K562 (cell line): ENCODE measurements around the gene SOBP. TPM values are rescaled to one million over a fixed set of nuclear protein-coding genes. Genes with fewer than 3 reads are reported as not detected.

ENCODE experiments used
- ATAC-seq: fragments of 200-7000 bp; cut with Tn5 transposase; 3 replicates; pipeline ENCODE4 v1.9.1; 2020; ENCODE audit warnings: moderate library complexity
- BruUV-seq: library from RNA; stranded (reverse); fragments of 400-500 nt; replicated peaks from 2 replicates; lab custom pipeline; 2021; lab: Mats Ljungman, UMichigan
- CTCF ChIA-PET: fragments of 300-600 bp; formaldehyde crosslinking; extraction: SDS; loops from one replicate; lab custom pipeline; 2021; ENCODE audit warnings: low intra/inter-chr PET ratio; lab: Yijun Ruan, JAX
- POLR2A ChIA-PET: fragments of 300-600, 350-650 bp; sonication (Branson Sonifier 250); formaldehyde crosslinking; extraction: SDS; loops from one replicate; lab custom pipeline; 2021; ENCODE audit warnings: antibody characterized with exemption, inconsistent platforms; lab: Yijun Ruan, JAX
- DNase-seq, 4 experiments: peaks; one replicate each; pipeline versions ENCODE4 v3.0.0 to v3.0.0-alpha.2; 2011 to 2018; ENCODE audit warnings: low spot score in 3 of 4, mixed read lengths in 3 of 4; ENCODE audit errors: extremely low read depth in 1 of 4
- FAIRE-seq: peaks from 2 replicates; lab custom pipeline; 2011; peaks lifted over from hg19 to GRCh38; lab: Jason Lieb, UNC
- H2AFZ ChIP-seq: 2 replicates; pipeline ENCODE4 v1.6.0; 2011; ENCODE audit warnings: low read depth, low read length, control low read depth, inconsistent platforms
- H3K27ac ChIP-seq: fragments of 200-600 bp; 3 replicates; pipeline ENCODE4 v1.8.0; 2011; ENCODE audit warnings: low read depth, mild to moderate bottlenecking, control low read depth, inconsistent platforms, low read length, moderate library complexity, mixed read lengths; ENCODE audit errors: extremely low read depth
- H3K27me3 ChIP-seq, 2 experiments: fragments of 300-600 bp in 1 of 2; 2 replicates in 1 of 2; 3 replicates in 1 of 2; pipeline versions ENCODE4 v1.6.0 to v1.8.0; 2011; ENCODE audit warnings: inconsistent platforms in 2 of 2, low read length in 2 of 2, mild to moderate bottlenecking in 1 of 2, mixed read lengths in 1 of 2, moderate library complexity in 1 of 2; ENCODE audit not compliant: control insufficient read depth in 2 of 2, insufficient read depth in 2 of 2
- H3K36me3 ChIP-seq: fragments of 300-600 bp; 3 replicates; pipeline ENCODE4 v1.8.0; 2011; ENCODE audit warnings: mild to moderate bottlenecking, low read length, inconsistent platforms; ENCODE audit not compliant: control insufficient read depth, insufficient read depth
- H3K4me1 ChIP-seq, 2 experiments: fragments of 200-600 bp in 1 of 2; replicated peaks in 1 of 2; 2 replicates in 1 of 2; 3 replicates in 1 of 2; pipeline versions ENCODE4 v1.5.1 to v1.8.0; 2011; ENCODE audit warnings: inconsistent platforms in 2 of 2, low read length in 2 of 2, mild to moderate bottlenecking in 1 of 2, mixed read lengths in 1 of 2, moderate library complexity in 1 of 2; ENCODE audit not compliant: control insufficient read depth in 2 of 2, insufficient read depth in 2 of 2
- H3K4me2 ChIP-seq: 2 replicates; pipeline ENCODE4 v1.6.1; 2011; ENCODE audit warnings: low read length, control low read depth, inconsistent platforms, mixed read lengths; ENCODE audit not compliant: insufficient read depth
- H3K4me3 ChIP-seq: fragments of 200-600 bp; sonication (generic), shearing (Covaris generic); 2 replicates; pipeline ENCODE4 v1.5.1; 2016; ENCODE audit warnings: control low read depth, inconsistent platforms
- H3K79me2 ChIP-seq: fragments of 200-600 bp; 3 replicates; pipeline ENCODE4 v1.8.0; 2011; ENCODE audit warnings: low read length, inconsistent platforms; ENCODE audit not compliant: control insufficient read depth, insufficient read depth
- H3K9ac ChIP-seq, 2 experiments: 2 replicates each; pipeline versions ENCODE4 v1.6.0 to v1.6.1; 2011; ENCODE audit warnings: low read depth in 2 of 2, low read length in 2 of 2, control low read depth in 1 of 2, inconsistent platforms in 1 of 2, mild to moderate bottlenecking in 1 of 2, mixed read lengths in 1 of 2; ENCODE audit not compliant: insufficient read depth in 1 of 2
- H3K9me1 ChIP-seq: one replicate; pipeline ENCODE4 v1.6.0; 2011; ENCODE audit warnings: inconsistent platforms, mild to moderate bottlenecking, low read length, moderate library complexity; ENCODE audit not compliant: control insufficient read depth, insufficient read depth
- H3K9me3 ChIP-seq: replicated peaks from 2 replicates; pipeline ENCODE4 v1.5.1; 2011; ENCODE audit warnings: low read depth, low read length, inconsistent platforms; ENCODE audit not compliant: control insufficient read depth, insufficient read depth
- H4K20me1 ChIP-seq: replicated peaks from 2 replicates; pipeline ENCODE4 v1.6.1; 2011; ENCODE audit warnings: low read length, inconsistent platforms, mixed read lengths; ENCODE audit not compliant: control insufficient read depth, insufficient read depth
- ARID4B ChIP-seq: sonication (generic); formaldehyde crosslinking; IDR thresholded peaks from 2 replicates; pipeline ENCODE4 v1.8.0; 2022; ENCODE audit warnings: mild to moderate bottlenecking, missing genetic modification reagents
- GATAD2B ChIP-seq: fragments of 450-650 bp; IDR thresholded peaks from 2 replicates; pipeline ENCODE4 v1.6.1; 2017; ENCODE audit warnings: mild to moderate bottlenecking, borderline replicate concordance
- HDAC1 ChIP-seq, 2 experiments: fragments of 450-650 bp; IDR thresholded peaks; 2 replicates each; pipeline ENCODE4 v1.6.1; 2016 to 2017; ENCODE audit warnings: inconsistent platforms in 1 of 2, mild to moderate bottlenecking in 1 of 2, moderate library complexity in 1 of 2
- HNRNPH1 ChIP-seq: fragments of 200-400 bp; formaldehyde crosslinking; optimal IDR thresholded peaks from 2 replicates; pipeline ENCODE3; 2017; ENCODE audit warnings: low read depth, mild to moderate bottlenecking, low read length, moderate library complexity
- MCM2 ChIP-seq: fragments of 450-650 bp; IDR thresholded peaks from 2 replicates; pipeline ENCODE4 v1.6.1; 2017; ENCODE audit warnings: low read depth, mild to moderate bottlenecking
- PHF21A ChIP-seq: fragments of 450-650 bp; IDR thresholded peaks from 2 replicates; pipeline ENCODE4 v1.6.1; 2017; ENCODE audit warnings: low read depth, borderline replicate concordance
- SUPT5H ChIP-seq: fragments of 450-650 bp; IDR thresholded peaks from 2 replicates; pipeline ENCODE4 v1.6.1; 2016
- ZNF224 ChIP-seq: sonication (generic); formaldehyde crosslinking; IDR thresholded peaks from 2 replicates; pipeline ENCODE4 v1.8.0; 2022; ENCODE audit warnings: mild to moderate bottlenecking, missing genetic modification reagents
- ZNF444 ChIP-seq: fragments of 250-450 bp; sonication (Bioruptor Pico); IDR thresholded peaks from 2 replicates; pipeline ENCODE4 v1.4.0; 2020; ENCODE audit warnings: mild to moderate bottlenecking, moderate library complexity
- ZNF57 ChIP-seq: fragments of 450-650 bp; formaldehyde crosslinking; IDR thresholded peaks from 2 replicates; pipeline ENCODE4 v1.4.0; 2020; ENCODE audit warnings: mild to moderate bottlenecking, moderate library complexity
- ZNF592 ChIP-seq: fragments of 450-650 bp; IDR thresholded peaks from 2 replicates; pipeline ENCODE4 v1.6.1; 2017; ENCODE audit warnings: antibody characterized with exemption, mild to moderate bottlenecking
- WGBS: fragments of 100-300 bp; shearing (Covaris generic); methylation state at CpG from one replicate; pipeline ENCODE4 v1.1.6; 2016; ENCODE audit warnings: low coverage, mixed read lengths; ENCODE audit not compliant: insufficient coverage; ENCODE audit errors: missing lambda C conversion rate; 5-methylcytosine and 5-hydroxymethylcytosine counted together
- in situ Hi-C: fragments of 300-500 bp; cut with MboI; formaldehyde crosslinking; loops from 4 replicates; pipeline ENCODE4 v1.15.0; 2018; ENCODE audit warnings: inconsistent platforms, mixed read lengths
- intact Hi-C: fragments of 100-400 bp; cut with micrococcal nuclease; formaldehyde crosslinking; loops from 2 replicates; pipeline ENCODE4 v1.14.2; 2022
- polyA plus RNA-seq, 8 experiments: library from polyadenylated mRNA; depleted of rRNA in 4 of 8; stranded (reverse) in 5 of 8; unstranded in 3 of 8; fragments of >200 nt; fragmentation: Nextera tagmentation in 2 of 8; fragmentation: Illumina TruSeq in 1 of 8; extraction: Ambion mirVana in 2 of 8; extraction: Trizol in 1 of 8; gene quantifications; 2 replicates each; pipeline versions ENCODE4 v1.2.1 to v1.2.3, GENCODE V29; 2011 to 2014; ENCODE audit warnings: inconsistent platforms in 1 of 8, missing spikeins in 1 of 8
- total RNA-seq, 7 experiments: library from RNA; depleted of rRNA in 6 of 7; stranded (reverse); fragments of >200 nt in 6 of 7; fragmentation: Illumina TruSeq in 2 of 7; extraction: Trizol in 2 of 7; gene quantifications; 2 replicates each; pipeline versions ENCODE4 v1.2.1 to v1.2.3, GENCODE V29; 2011 to 2021; ENCODE audit warnings: low replicate concordance in 1 of 7

SOBP gene
- total and polyA plus RNA-seq, 9 of the 15 experiments (the other 6 are each of a cell fraction or from before 2014, with no cell fraction given): 0.16 TPM; not detected in 8

GRCh38 chr6:107627969-107628368, 138.1 kb downstream of the SOBP start:
- 3% methylated on average over 4 of the region's 4 CpGs for WGBS
- H3K4me1 ChIP-seq: no peaks in the 10 kb centered on the region
- ChIA-PET POLR2A (interaction anchor here (0.6 to 1.4 kb wide), 4 partner anchors 17 to 598 kb away, joined by 3 read pairs; no protein-coding TSS in a partner anchor), CTCF (no interaction called here)
- H3K79me2 ChIP-seq: no peaks in the 10 kb centered on the region
- TF ChIP-seq ZNF224 (CRISPR knock-in tag) (no peak), GATAD2B (no peak), PHF21A (no peak), MCM2 (no peak), HDAC1 (IDR thresholded peaks at IDR 0.05) (no peak), SUPT5H (no peak), ZNF57 (CRISPR knock-in tag) (no peak), HNRNPH1 (no peak), ZNF592 (no peak), ARID4B (CRISPR knock-in tag) (no peak), ZNF444 (CRISPR knock-in tag) (no peak)
- no peak overlapping the region for H2AFZ ChIP-seq
- H3K27ac ChIP-seq: no peak overlapping the region
- H3K27me3 ChIP-seq: peaks cover 0 to under 1% of the 10 kb centered on the region in 2 experiments; a peak in 3 of 5 replicates
- FAIRE-seq (no peak), ATAC-seq (no peak), DNase-seq (no peak)
- H3K9me3 ChIP-seq: no peaks in the 10 kb centered on the region
- no peaks in the 10 kb centered on the region; the same call in 1 of the 2 replicates for H4K20me1 ChIP-seq
- intact Hi-C loops (no loop called here), in situ Hi-C loops (no loop called here)
- no peaks in the 10 kb centered on the region for H3K9me1 ChIP-seq
- H3K4me3 ChIP-seq: no peak overlapping the region
- H3K4me2 ChIP-seq: no peak overlapping the region
- no TSS peak for BruUV-seq
- H3K36me3 ChIP-seq: no peaks in the 10 kb centered on the region
- H3K9ac ChIP-seq: no peak overlapping the region
